ENCODE data around the gene SIX1.

Gene SIX1

DNA sequence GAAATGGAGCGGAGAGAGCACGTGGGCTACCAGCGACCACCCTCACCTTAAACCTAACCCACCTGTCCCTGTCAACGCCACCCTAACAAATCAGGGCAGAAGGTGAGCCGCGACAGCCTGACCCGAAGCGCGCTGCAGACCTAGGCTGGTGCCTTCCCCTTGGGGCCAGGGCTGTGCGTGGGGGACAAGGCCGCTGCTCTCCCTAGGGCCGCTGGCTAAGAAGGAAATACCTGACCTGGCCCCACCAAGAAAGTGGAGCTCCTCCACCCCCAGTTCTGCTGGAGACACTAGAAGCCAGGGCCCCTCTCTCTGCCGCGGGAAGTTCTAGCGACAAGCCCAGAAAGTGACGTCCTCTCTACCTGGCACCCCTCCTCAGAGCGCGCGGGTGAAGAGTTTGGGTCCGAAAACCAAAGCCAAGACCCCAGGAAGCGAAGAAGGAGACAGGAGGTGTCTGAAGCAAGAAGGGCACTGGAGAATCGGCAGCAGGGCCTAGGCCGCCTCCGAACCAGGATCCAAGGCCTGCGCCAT is 7.5 kb downstream of the SIX1 start:
- DNase-seq (ENCODE audit: low spot score) = no peak

DNA sequence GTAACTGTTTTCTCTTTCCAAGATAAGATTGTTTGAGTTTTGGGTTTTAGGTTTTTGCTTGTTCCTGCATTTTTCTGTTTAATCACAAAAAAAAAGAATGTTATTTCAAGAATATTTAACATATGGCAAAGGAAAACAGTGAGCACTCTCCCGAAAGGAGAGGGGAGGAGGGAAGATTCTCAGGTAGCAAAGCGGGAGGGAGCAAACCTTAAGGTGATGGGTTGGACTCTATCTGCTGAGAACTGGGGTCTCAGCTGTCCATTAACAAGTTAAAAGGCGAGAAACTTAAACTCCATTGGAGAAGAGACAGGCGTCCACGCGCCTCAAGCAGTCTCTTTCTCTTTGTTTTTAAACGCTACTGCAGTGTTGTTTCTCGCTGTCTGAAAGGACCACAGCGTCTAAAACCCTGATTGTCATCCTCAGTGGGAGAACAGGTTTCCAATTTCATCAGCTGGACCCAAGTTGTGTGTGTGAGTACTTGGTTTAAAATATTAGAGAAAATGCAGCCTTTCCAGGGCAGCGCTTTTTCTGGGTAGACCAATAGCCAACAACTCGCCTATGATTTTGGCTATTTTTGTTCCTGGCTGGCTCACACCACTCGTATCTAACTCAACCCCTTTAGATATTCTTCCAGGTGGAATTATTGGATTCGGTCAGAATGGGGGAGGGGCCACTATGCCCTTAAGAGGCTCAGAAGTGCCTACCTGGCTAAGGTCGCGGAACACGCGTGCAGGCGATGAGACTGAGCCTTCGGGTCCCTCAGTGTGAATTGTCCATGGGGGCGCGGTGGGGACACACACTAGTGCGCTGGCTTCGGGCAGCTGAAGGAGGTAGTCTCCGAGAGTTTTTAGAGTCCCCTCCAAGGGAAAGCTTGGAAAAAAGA is 8.2 kb downstream of the SIX1 start:
- no peak for DNase-seq (ENCODE audit: low spot score)

DNA sequence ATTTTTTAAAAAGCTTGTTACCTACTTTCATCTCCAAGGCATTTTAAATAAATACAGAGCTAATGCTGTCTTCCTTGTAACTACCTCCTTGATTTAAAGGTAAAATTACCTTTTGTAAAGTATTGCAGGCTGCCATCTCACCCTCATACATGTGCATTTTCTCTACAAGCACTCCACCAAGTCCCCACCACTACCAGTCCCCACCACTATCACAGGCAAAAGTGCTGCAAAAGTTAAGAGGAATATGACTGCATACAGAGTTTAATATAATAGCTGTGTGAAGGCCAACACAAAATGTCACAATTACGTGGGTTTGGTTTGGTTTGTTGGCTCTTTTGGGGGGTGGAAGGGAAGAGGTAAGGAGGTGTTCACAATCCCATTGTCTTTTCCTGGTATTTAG is 9.6 kb downstream of the SIX1 start:
- DNase-seq (ENCODE audit: low spot score) = no peak

DNA sequence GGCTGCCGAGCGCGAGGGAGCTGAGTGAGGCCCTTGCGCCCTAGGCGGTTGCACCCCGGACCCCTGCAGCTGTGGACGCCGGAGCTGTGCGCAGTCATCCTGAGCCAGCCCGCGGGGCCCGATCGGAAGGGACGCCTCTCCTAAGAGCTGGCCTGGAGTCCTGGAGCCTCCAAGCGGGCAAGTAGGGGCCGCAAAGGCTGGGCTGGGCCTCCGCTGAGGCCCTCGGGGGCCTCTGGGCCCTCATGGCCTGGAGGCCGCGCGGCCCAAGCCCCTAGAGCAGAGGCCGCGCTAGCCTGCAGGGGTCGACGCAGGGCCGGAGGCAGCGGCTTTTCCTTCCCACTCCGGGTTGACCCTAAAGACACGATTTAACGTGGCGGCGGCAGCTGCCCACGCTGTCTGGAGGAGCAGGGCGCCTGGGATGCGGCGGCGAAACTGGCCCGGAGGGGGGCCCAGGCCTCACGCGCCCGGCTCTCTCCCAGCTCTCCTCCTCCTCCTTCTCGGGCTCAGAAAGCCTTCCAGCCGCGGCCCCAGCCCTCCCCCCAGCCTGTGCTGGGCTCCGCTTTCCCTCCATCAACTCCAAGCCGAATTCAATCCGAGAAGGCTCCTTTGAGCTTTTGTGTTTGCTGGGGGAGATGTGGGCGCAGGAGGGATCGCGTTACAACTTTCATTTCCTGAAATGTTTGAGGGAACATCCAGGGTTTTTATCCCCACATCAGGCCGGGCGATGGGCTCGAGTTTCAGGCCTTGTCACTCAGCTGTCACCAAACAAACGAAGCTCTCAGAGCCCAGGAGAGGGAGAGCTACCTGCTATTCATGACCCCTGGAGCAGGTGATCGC is 11.6 kb downstream of the SIX1 start:
- DNase-seq (ENCODE audit: low spot score) = no peak

DNA sequence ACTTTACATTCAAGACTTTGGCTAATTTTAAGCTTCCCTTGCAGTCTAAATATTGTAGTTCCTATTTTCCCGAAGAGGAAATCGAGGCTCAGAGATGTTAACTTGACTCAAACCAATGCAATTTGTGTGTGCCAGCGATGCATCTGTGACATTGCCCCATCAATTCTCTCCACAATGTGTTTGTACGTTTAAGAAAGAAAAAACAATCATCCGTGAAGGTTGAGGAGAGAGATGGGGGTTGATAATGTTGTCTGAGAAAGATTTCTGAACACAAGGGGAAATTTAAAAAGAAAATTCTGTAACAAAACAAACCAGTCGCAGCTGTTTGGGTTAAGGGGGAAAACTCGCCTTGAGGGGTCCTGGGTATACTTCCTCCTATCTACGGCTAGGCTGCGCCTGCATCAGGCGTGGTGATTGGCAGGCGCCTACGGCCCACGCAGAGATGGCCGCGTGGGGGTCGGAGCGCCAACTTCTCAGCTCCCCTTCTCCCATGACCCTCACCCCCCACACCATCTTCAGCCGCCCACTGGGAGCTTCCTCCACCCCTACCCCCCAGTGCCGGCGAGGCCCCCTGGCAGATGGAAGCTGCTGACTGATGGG is 12.3 kb downstream of the SIX1 start:
- DNase-seq (ENCODE audit: low spot score) = no peak

DNA sequence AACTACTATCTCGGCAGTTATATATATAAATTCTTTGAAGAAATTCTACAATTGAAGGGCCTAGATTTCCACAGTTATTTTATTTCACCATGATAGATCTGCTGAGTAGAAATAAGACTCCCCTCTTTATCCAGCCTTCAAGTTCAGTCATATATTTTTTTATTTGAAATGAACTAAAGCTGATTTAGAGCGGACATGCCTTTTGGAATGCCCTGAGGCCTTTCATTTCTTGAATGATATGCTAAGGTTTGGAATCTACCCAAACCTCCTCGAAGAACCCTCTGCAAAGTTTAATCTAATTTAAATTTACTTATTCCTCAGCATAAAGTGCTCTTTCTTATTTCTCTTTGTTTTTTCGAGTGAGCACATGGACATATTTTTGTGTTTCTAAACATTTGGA is 15.1 kb downstream of the SIX1 start:
- no peak for DNase-seq (ENCODE audit: low spot score)

DNA sequence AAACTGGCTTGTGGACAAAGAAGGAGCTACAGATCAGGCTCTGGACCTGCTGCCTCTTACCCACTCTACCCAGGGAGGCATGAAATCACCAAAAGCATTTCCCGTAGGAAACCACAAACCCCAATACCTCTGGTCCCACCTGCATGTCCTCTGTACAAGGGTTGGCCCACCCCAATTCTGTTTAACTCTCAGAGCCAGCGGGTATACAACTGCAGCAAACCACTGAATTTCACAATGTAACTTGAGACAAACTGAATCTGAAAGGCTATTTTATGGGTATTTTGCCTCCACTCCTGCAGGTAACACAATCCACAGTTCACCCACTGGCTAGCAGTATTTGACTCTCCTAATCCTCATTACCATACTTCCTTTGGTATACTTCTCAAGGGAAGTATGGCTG is 16.5 kb downstream of the SIX1 start:
- DNase-seq (ENCODE audit: low spot score) = no peak

DNA sequence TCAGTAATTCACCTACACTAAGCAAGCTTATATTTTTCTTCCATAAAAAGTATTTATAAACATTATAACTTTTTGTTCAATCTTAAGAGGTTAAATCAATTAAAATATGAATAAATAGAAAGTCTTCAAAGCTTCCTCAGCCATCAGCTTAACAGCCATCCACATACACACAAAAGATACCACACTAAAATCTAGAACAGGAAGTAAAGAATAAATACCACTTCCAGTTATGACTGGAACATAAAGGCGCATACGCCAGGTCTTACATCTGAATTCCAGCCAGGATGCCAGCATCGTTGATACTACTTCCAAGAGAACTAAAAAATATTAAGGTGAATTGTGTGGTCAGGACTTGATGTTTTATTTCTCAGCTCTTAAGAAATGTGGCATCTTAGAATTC is 17.0 kb downstream of the SIX1 start:
- no peak for DNase-seq (ENCODE audit: low spot score)

DNA sequence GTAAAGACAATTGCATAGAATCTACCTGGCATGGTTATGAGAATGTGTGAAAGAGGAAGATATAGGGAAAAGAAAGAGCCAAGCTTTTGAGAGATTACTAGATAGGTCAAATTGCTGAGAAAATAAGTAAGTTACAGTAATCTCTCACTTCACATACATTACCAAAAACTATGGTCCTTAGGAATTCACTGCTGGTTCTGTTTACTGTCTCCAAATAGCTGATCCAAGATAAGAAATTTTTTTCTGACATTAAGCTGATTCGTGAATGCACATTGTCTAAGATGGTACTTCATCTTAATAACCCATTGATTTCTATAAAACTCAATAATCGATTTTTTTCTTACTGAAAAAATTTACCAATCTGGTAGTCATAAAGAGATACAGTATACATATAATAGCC is 17.4 kb downstream of the SIX1 start:
- DNase-seq (ENCODE audit: low spot score) = no peak

DNA sequence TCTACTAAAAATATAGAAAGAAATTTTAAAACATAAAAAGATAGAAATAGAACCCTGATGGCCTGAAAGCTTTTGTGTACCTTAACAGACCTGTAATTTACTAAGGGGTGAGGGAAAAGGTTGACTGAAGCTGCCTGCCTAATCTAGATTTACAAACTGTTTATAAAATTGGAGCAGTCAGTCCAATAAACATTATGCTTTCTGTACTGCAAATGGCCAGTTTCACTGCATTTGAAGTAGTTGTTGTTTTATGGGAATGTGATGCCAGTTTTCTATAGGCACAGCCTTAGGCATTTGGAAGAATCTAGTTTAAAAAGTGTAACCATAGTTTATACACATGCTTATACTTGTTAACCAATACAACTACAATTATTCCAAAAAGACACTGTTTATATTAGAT is 19.1 kb downstream of the SIX1 start:
- no peak for DNase-seq (ENCODE audit: low spot score)

DNA sequence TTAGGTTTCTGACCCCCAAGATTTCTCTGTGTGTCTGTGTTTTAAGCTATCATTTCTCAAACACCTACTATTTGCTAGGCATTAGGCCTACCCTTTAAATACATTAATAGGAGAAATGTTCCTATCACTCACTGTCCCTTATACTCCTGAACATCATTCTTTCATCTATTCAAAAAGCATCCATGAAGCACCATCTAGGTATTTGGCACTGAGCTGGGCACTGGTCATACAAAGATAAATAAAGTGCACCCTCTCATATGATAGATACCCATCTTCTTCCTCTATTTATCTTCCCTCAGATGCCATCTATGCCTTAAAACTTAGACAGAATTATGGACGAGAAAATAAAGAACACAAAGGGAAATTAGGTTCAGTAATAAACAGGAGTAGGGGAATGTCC is 20.4 kb downstream of the SIX1 start:
- no peak for DNase-seq (ENCODE audit: low spot score)

DNA sequence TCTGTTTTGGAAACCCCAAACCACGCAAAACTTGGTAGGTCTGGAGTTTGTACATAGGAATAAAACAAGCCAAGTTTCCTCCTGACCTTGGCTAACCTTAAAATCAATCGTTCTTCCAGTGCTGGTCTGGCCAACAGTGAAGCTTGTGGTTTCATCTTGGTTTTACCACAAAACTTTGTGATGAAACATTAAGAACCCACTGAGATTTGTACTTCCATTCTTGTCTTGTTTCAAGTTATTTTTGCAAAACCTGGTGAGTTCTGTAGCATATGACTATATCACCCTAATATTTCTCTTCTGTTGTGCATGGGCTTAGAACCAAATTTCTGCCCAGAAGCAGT is 26.4 kb downstream of the SIX1 start:
- no peak for DNase-seq (ENCODE audit: low spot score)

DNA sequence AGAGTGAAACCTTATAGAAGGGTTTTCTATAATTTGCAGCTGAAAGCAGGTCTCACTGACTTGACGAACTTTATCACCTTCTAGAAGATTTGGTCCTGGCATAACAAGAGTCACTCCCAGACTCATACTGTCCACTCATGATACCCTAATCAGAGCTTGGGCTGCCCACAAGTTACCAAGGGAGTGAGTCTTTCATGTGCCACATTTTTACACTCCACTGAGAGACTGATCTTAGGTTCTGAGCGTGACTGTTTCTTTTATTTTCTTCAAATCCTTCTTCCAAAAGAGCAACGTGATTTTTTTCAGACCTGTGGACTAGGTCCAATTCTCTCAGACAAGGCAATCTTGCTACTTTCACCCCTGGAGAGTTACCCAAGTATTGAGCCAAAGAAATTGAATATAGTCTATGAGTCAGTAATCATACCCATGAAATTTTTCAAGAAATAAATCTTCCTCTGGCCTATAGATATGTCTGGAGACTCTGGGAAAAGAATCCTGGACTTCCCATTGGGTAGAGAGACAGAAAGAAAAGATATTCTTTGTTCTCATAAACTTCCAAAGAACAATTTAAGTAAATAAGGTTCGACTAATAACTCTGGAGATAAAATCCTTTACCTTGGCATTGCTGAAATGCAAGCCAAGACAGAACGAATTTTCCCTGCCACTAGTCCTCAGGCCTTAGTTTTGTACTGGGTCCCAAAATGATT is 26.9 kb downstream of the SIX1 start:
- DNase-seq (ENCODE audit: low spot score) = no peak

DNA sequence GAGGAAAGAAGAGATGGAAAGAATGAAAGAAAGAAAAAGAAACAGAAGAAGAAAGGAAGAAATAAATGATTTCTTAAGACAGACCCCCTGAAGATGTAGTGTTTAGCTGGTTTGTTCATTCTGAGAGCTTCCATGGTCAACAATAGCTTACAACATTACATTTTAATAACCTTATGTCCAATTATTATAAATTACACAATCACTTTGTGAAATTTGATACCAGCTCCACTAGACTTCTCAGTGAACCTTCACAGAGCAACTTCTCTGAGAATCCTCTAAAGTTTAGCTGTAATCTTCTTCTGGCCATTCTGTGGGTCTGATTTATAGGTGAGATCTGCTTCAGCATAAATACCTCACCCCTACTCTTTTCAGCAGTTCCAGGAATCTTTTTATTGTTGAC is 27.9 kb downstream of the SIX1 start:
- no peak for DNase-seq (ENCODE audit: low spot score)

DNA sequence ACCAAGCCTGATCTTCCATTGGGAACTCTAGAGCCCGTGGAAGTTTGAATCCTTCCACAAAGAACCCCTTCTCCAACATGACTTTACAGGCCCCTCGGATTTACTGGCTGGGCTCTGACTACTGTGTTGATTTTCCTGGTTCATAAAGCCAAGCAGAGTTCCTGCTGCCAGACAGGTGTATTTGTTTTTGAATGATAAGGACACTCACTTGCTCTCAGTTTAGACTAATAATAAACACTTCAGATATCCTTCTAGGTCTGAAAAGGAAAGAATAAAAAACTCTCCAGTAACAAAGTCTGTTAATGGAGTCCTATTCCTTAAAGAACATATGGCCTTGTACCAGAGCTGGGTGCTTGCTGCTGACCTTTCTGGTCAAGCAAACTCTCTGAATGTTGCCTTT is 31.0 kb downstream of the SIX1 start:
- DNase-seq (ENCODE audit: low spot score) = no peak

DNA sequence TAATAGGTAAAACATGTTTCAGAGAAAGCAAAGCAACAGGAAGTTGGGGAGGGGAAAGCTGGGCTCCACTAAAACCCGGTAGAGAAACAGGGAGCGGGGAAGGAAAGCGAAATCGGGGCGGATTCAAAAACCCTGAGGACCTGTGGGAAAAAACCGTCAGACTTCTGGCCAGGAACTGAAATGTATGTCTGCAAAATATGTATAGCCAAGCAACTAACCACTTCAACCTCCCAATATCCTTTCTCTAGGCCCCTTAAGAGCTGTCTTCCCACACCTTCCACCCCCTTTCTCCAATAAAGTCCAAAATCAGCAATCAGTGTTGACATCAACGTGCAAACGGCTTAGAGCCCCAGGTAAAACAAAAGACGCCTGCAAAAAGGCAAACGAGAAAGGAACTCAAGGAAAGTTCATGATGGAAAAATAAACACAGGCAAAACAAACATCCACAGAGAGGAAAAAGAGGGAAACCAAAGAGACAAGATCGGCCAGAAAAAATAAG is 32.8 kb downstream of the SIX1 start:
- no peak for DNase-seq (ENCODE audit: low spot score)

DNA sequence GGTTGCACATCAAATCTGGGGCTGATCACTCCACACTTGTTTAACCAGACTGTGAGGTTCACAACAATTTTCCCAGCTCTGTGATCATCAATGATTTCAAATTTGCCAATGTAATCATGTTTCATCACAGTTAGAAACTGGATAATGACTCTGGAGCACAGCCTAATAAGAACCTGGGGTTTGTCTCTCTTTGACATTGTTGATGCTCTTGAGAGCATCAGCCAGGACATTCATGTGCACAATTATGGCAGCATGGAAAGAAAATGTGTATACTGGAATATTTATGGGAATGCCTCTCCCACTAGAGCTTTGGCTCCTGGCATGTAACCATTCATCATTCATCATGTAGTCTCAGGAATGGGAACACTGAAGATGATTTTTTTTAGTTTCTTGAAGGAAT is 47.0 kb downstream of the SIX1 start:
- DNase-seq (ENCODE audit: low spot score) = no peak

DNA sequence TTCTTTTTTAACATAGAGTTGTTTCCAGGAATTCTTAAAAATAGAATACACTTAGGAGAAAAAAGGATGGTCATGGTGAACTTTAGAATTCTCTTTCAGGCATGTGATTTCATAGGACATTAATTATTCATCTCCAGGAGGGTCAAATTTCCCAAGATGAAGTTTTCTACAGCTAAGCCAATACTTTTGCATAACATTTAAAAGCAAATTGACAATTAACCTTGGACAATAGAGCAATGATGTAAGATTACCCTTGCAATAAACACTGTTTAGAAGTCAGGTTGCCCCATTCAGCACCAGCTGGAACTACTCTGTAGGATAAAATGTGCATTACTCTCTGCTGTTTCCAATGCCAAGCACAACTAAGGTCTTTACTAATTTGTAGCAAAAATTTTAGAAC is 49.5 kb downstream of the SIX1 start:
- no peak for DNase-seq (ENCODE audit: low spot score)

DNA sequence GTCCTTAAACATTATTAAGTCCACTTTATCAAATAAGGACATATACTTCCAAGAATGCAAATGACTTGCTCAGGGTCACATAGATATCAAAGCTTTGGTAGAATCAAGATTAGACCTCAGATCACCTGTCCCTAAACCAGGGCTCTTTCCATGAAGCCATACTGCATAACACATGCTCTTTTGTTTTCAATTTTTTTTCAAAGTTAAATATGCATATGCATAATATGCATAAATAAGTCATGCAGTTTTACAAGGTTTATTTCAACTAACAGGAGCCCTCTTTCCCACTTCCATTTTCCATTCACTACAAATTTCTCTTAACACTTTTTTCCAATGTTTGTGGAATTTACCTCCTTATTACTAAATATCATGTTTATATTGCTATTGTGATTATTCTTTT is 53.1 kb downstream of the SIX1 start:
- no peak for DNase-seq (ENCODE audit: low spot score)

DNA sequence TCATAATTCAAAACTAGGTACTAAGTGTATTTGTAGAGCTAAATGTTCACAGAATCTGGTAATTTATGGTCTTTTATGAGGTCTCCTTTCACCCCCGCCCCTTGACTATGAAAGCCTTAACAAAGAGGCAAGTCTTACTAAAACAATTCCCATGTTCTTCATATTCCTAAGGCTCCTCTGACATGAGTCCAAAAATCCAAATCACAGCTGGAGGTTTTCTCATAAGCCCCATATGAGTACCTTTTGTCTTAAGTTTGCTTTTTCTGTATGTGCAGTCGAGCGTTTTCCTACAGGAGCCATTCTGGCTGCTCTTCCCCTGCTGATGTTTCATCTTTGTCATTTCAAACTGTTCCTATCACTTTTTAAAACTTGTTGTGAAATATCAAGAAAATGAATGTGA is 55.2 kb downstream of the SIX1 start:
- no peak for DNase-seq (ENCODE audit: low spot score)

Measured in hematopoietic multipotent progenitor cell treated with erythropoietin and hydrocortisone succinate and interleukin-3 and kit ligand, for 17 days (in vitro differentiated cells).